Liver (tissue), 9 donors: Measurements from ENCODE around the gene FAM161A. TPM values are rescaled to one million over a fixed set of nuclear protein-coding genes. Genes with fewer than 3 reads are reported as not detected.

Experiments used
- DNase-seq: peaks from one replicate; pipeline ENCODE4 v3.0.0-alpha.2; 2017; ENCODE audit warnings: low spot score
- H3K27ac ChIP-seq, 2 donors: one replicate each; pipeline ENCODE4 v1.7.0; 2013; ENCODE audit warnings: inconsistent platforms in 2 of 2, low read length in 2 of 2, control low read depth in 1 of 2, low read depth in 1 of 2, mild to moderate bottlenecking in 1 of 2
- H3K27me3 ChIP-seq, 4 donors: one replicate each; pipeline versions ENCODE4 v1.6.1 to v1.7.0; 2013; ENCODE audit warnings: low read length in 3 of 4, inconsistent platforms in 1 of 4, mild to moderate bottlenecking in 1 of 4, moderate library complexity in 1 of 4; ENCODE audit not compliant: control insufficient read depth in 4 of 4, insufficient read depth in 4 of 4
- H3K36me3 ChIP-seq, 4 donors: one replicate each; pipeline versions ENCODE4 v1.6.1 to v1.7.0; 2013; ENCODE audit warnings: low read length in 3 of 4, mild to moderate bottlenecking in 3 of 4, low read depth in 1 of 4, moderate library complexity in 1 of 4; ENCODE audit not compliant: control insufficient read depth in 4 of 4, insufficient read depth in 3 of 4
- H3K4me1 ChIP-seq, 4 donors: one replicate each; pipeline versions ENCODE4 v1.6.1 to v1.7.0; 2013; ENCODE audit warnings: low read length in 3 of 4, mild to moderate bottlenecking in 3 of 4, moderate library complexity in 1 of 4; ENCODE audit not compliant: control insufficient read depth in 4 of 4, insufficient read depth in 4 of 4
- H3K4me3 ChIP-seq, 3 donors: one replicate each; pipeline versions ENCODE4 v1.6.1 to v1.7.0; 2013; ENCODE audit warnings: low read length in 3 of 3, control low read depth in 1 of 3, low read depth in 1 of 3, mild to moderate bottlenecking in 1 of 3
- H3K9ac ChIP-seq, 2 donors: one replicate each; pipeline ENCODE4 v1.7.0; 2013; ENCODE audit warnings: low read length in 2 of 2, mild to moderate bottlenecking in 2 of 2, moderate library complexity in 2 of 2, control low read depth in 1 of 2, low read depth in 1 of 2
- H3K9me3 ChIP-seq, 4 donors: one replicate each; pipeline versions ENCODE4 v1.6.1 to v1.7.0; 2013; ENCODE audit warnings: low read length in 3 of 4; ENCODE audit not compliant: control insufficient read depth in 4 of 4
- EGR1 ChIP-seq, 2 donors: IDR thresholded peaks; 2 replicates each; pipeline ENCODE4 v1.6.1; 2016 to 2018; ENCODE audit warnings: antibody characterized with exemption in 2 of 2, low read depth in 2 of 2
- FOXA1 ChIP-seq: IDR thresholded peaks from 2 replicates; pipeline ENCODE4 v1.6.1; 2016; ENCODE audit warnings: antibody characterized with exemption
- FOXA2 ChIP-seq: IDR thresholded peaks from 2 replicates; pipeline ENCODE4 v1.6.1; 2016; ENCODE audit warnings: antibody characterized with exemption
- HNF4A ChIP-seq, 2 donors: conservative IDR thresholded peaks; 2 replicates each; pipeline ENCODE4 v1.6.1; 2016; ENCODE audit warnings: antibody characterized with exemption in 2 of 2, mild to moderate bottlenecking in 2 of 2
- HNF4G ChIP-seq: IDR thresholded peaks from 2 replicates; pipeline ENCODE4 v1.6.1; 2016; ENCODE audit warnings: antibody characterized with exemption
- MAX ChIP-seq: IDR thresholded peaks from 2 replicates; pipeline ENCODE4 v1.6.1; 2016; ENCODE audit warnings: antibody characterized with exemption
- NR2F2 ChIP-seq: IDR thresholded peaks from 2 replicates; pipeline ENCODE4 v1.6.1; 2016; ENCODE audit warnings: antibody characterized with exemption
- RAD21 ChIP-seq, 2 donors: IDR thresholded peaks; 2 replicates each; pipeline ENCODE4 v1.6.1; 2016; ENCODE audit warnings: antibody characterized with exemption in 2 of 2, mild to moderate bottlenecking in 2 of 2
- RXRA ChIP-seq, 2 donors: IDR thresholded peaks; 2 replicates each; pipeline ENCODE4 v1.6.1; 2017 to 2018; ENCODE audit warnings: antibody characterized with exemption in 2 of 2, mild to moderate bottlenecking in 1 of 2
- SP1 ChIP-seq: IDR thresholded peaks from 2 replicates; pipeline ENCODE4 v1.6.1; 2018; ENCODE audit warnings: antibody characterized with exemption, mild to moderate bottlenecking
- YY1 ChIP-seq: IDR thresholded peaks from 2 replicates; pipeline ENCODE4 v1.6.1; 2016; ENCODE audit warnings: antibody characterized with exemption, mild to moderate bottlenecking
- WGBS: extraction: QIAGEN DNeasy Blood & Tissue Kit; methylation state at CpG from one replicate; pipeline ENCODE4 v1.1.7; 2013; 5-methylcytosine and 5-hydroxymethylcytosine counted together
- polyA plus RNA-seq, 2 donors: library from polyadenylated mRNA; stranded (reverse) in 1 of 2; unstranded in 1 of 2; fragments of 200-250 nt in 1 of 2; fragments of >200 nt in 1 of 2; fragmentation: Nextera tagmentation in 1 of 2; extraction: Ambion mirVana in 1 of 2; gene quantifications; one replicate each; pipeline versions ENCODE4 v1.2.1 to v1.2.3, GENCODE V29; 2013 to 2015
- total RNA-seq, 2 donors: library from RNA; depleted of rRNA; stranded (reverse); fragments of >200 nt; gene quantifications; one replicate each; pipeline ENCODE4 v1.2.3, GENCODE V29; 2014
- TF ChIP-seq, protein P1 (sequence below): IDR thresholded peaks from 2 replicates; pipeline ENCODE4 v1.6.1; 2016; ENCODE audit warnings: antibody characterized with exemption, mild to moderate bottlenecking
- TF ChIP-seq, protein P2 (sequence below): fragments of 150-350 bp; IDR thresholded peaks from 2 replicates; pipeline ENCODE4 v1.5.1; 2017; ENCODE audit warnings: improper control_type of control experiment, low read depth, low read length; ENCODE audit not compliant: missing input control
- donor health status: healthy.
- donor health status: healthy.
- donor health status: healthy.
- donor health status: healthy.
- donor health status: healthy.

FAM161A gene
- total and polyA plus RNA-seq, 4 donors, result 0.54 to 1.2 (median 0.78) TPM

DNA sequence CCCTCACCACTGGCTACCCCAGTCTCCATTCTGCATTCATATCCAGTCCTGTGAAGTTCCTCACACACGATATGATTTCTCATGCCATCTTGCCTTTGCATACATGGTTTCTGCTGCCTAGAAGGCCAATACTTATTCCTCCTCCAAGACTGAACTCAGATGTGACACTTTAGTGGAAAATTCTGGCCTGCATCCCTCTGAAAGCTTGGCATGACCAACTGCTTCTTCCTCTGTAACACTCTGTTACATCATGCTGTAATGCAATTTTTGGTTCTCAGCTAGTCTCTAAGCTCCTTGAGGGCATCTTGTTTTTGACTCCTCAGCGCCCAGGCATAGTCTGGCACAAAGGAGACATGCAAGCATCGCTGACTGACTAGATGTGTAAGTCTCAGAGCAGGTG, 12.6 kb downstream of the FAM161A start:
- Histone ChIP-seq H3K27ac (no peak overlapping the region), H3K9ac (no peak overlapping the region), H3K4me3 (no peak overlapping the region), H3K27me3 (no peaks in the 10 kb centered on the region), H3K36me3 (no peaks in the 10 kb centered on the region), H3K4me1 (no peaks in the 10 kb centered on the region), H3K9me3 (no peaks in the 10 kb centered on the region)
- WGBS, result 92% methylated on average over 3 of the region's 3 CpGs
- DNase-seq, result no peak
- TF ChIP-seq HNF4G (no peak), YY1 (no peak), SP1 (no peak), FOXA1 (no peak), RAD21 (IDR thresholded peaks at IDR 0.05) (no peak), FOXA2 (no peak), EGR1 (IDR thresholded peaks at IDR 0.05; ENCODE audit: low read depth in 2 of 2) (no peak), RXRA (IDR thresholded peaks at IDR 0.05) (no peak), MAX (no peak), NR2F2 (no peak)
- TF ChIP-seq, protein P1, sequence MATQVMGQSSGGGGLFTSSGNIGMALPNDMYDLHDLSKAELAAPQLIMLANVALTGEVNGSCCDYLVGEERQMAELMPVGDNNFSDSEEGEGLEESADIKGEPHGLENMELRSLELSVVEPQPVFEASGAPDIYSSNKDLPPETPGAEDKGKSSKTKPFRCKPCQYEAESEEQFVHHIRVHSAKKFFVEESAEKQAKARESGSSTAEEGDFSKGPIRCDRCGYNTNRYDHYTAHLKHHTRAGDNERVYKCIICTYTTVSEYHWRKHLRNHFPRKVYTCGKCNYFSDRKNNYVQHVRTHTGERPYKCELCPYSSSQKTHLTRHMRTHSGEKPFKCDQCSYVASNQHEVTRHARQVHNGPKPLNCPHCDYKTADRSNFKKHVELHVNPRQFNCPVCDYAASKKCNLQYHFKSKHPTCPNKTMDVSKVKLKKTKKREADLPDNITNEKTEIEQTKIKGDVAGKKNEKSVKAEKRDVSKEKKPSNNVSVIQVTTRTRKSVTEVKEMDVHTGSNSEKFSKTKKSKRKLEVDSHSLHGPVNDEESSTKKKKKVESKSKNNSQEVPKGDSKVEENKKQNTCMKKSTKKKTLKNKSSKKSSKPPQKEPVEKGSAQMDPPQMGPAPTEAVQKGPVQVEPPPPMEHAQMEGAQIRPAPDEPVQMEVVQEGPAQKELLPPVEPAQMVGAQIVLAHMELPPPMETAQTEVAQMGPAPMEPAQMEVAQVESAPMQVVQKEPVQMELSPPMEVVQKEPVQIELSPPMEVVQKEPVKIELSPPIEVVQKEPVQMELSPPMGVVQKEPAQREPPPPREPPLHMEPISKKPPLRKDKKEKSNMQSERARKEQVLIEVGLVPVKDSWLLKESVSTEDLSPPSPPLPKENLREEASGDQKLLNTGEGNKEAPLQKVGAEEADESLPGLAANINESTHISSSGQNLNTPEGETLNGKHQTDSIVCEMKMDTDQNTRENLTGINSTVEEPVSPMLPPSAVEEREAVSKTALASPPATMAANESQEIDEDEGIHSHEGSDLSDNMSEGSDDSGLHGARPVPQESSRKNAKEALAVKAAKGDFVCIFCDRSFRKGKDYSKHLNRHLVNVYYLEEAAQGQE, result no peak
- TF ChIP-seq, protein P2, sequence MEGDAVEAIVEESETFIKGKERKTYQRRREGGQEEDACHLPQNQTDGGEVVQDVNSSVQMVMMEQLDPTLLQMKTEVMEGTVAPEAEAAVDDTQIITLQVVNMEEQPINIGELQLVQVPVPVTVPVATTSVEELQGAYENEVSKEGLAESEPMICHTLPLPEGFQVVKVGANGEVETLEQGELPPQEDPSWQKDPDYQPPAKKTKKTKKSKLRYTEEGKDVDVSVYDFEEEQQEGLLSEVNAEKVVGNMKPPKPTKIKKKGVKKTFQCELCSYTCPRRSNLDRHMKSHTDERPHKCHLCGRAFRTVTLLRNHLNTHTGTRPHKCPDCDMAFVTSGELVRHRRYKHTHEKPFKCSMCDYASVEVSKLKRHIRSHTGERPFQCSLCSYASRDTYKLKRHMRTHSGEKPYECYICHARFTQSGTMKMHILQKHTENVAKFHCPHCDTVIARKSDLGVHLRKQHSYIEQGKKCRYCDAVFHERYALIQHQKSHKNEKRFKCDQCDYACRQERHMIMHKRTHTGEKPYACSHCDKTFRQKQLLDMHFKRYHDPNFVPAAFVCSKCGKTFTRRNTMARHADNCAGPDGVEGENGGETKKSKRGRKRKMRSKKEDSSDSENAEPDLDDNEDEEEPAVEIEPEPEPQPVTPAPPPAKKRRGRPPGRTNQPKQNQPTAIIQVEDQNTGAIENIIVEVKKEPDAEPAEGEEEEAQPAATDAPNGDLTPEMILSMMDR, result no peak

DNA sequence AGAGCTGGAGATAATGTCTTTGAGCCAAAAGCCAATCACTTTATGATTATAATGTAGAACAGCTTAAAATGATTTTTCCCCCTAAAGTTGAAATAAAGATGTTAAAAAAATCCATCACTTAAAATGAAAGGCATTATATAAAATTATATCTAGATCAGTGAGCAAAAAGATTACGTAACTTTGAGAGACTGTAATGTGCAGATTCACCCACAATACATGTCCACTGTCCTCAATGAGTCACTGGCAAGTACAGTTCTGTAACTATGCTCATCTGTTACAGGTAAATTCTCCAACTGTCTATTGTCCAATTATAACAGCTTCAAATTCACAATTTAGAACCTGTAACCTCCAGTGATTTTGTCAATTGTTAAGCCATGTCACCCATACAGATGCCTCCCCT, 19.0 kb downstream of the FAM161A start:
- H3K4me3 ChIP-seq, result no peak overlapping the region
- H3K4me1 ChIP-seq, result no peaks in the 10 kb centered on the region
- TF ChIP-seq, protein P1, result no peak
- no peak for TF ChIP-seq HNF4A (conservative IDR thresholded peaks at IDR 0.05)
- no peak for TF ChIP-seq SP1
- TF ChIP-seq FOXA2, result no peak
- no peaks in the 10 kb centered on the region for H3K9me3 ChIP-seq
- DNase-seq, result no peak
- H3K27me3 ChIP-seq, result no peaks in the 10 kb centered on the region
- no peaks in the 10 kb centered on the region for H3K36me3 ChIP-seq
- no peak overlapping the region for H3K9ac ChIP-seq
- H3K27ac ChIP-seq, result no peak overlapping the region
- 59% methylated on average over 1 of the region's 1 CpG for WGBS
